GM21528 (cell line): ENCODE results near the gene ZNF32.

Experiments used
- ATAC-seq: cut with Tn5 transposase; IDR thresholded peaks from one replicate; pipeline ENCODE4 v1.9.1; 2021; ENCODE audit warnings: mild to moderate bottlenecking, moderate library complexity; ENCODE audit not compliant: unreplicated experiment, low FRiP score

Gene ZNF32, protein sequence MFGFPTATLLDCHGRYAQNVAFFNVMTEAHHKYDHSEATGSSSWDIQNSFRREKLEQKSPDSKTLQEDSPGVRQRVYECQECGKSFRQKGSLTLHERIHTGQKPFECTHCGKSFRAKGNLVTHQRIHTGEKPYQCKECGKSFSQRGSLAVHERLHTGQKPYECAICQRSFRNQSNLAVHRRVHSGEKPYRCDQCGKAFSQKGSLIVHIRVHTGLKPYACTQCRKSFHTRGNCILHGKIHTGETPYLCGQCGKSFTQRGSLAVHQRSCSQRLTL

DNA sequence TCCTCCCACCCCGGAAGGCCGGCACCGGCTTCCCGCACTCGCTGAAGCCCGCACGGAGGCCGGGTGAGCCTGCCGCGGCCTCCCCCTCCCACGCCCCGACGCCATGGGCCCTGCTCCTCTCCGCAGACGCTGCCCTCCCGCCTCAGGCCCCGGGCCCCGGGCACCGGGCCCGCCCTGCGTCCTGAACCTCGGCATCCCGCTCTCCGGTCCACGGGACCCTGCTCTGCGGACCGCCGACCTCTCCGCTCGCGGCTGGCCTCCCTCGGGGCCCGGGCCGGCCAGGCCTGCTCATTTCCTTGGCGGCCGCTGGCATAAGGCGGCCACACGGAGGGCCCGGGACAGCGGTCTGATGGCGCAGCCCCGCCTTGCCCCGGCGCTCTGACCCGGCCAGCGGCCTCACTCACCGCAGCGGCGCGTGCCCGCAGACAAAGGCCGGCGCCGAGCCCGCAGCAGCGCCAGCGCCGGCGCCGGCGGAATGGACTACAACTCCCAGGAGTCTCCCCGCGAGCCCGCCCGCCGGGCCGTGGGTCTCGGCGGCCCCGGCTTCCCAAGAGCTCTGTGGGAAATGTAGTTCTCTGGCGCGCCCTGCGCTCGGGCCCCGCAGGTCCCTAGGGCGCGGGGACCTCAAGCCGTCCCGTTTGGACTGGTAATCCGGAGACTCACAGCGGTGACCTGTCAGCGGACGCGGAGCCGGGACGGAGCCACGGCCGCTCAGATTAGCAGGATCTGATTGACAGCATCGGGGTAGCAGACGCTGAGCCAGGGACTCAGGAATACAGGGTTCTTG is at the start of gene ZNF32:
ZNF32 (minus strand) TSS at position 484 of the 787 bp plus-strand sequence. CDS start 2,748 bp downstream, outside the sequence.
- ATAC-seq = peak; percentile 100

DNA sequence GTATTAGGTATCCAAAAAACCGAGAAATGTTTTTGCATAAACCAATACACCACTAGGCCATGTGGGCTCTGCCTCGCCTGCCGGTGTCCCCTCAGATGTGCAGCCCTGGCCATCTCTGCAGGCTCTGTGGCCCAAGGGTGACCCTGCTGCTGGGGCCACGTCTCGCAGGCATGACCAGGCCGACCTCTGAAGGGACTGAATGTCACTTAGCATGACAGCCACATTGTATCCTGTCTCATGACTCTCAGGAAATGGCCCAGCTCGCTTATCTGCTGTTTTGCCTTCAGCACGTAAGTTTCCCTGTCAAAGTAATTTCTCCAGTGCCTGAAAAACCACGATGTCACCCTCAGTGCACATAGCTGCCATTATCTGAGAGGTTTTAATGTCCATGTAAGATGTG is 49.5 kb upstream of the ZNF32 start:
- no peak for ATAC-seq

DNA sequence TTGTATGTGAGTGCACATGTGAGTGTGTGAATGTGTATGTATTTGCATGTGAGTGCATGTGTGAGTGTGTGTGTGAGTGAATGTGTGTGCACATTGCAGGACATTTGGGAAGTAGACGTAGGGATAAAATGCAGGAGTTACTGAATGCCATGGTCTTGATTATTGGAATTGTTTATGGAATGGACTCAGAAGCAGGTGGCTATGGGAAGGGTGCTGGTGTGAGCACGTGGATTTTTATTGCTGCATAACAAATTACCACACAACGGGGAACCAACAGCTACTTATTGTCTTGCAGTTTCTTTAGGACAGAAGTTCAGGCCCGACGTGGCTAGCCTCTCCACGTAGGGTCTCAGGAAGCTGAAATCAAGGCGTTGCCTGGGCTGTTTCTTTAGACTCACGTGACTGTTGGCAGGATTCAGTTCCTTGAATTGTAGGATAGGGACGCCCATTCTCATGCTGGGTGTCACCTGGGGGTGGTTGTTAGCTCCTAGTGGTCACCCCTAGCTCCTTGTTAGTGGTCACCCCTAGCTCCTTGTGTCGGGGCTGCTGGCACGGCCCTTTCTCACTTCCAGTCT is 48.3 kb upstream of the ZNF32 start:
- no peak for ATAC-seq

DNA sequence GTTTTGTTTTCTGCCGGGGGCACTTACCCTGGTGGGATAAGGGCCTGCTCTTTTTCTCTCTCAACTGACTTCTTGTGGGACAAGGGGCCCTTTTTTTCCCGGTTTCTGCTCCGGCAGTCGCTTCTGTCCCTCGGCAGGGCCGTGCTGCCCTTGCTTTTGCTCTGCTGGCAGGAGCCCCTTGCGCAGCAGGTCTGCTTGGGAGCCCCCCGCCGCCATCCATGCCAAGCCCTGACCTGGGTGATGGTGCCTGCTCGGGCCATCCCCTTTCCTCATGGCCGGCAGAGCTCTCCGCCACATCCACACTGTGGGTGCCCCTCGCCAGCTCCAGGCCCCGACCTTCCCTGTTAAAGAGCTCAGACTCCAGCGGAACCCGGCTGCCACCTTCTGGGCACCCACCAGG is 47.0 kb upstream of the ZNF32 start:
- no peak for ATAC-seq

DNA sequence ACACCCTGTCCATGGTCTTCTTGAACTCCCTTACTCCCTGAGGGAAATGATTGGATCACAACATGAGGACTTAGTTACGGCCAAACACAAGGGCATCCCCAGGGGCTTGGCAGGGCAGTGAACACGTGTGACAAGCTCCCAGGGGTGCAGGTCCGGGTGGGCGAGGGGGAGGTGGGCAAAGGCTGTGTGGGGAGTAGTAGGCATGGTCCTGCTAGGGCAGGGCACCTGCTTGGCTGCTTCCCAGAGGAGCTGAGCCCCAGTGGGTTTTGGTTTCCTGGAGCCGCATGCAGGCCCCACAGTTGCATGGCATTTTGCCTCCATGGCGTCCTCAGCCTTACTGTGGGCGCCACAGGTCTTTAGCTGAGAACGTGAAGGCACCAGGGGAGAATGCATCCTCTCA is 46.6 kb upstream of the ZNF32 start:
- ATAC-seq = no peak

DNA sequence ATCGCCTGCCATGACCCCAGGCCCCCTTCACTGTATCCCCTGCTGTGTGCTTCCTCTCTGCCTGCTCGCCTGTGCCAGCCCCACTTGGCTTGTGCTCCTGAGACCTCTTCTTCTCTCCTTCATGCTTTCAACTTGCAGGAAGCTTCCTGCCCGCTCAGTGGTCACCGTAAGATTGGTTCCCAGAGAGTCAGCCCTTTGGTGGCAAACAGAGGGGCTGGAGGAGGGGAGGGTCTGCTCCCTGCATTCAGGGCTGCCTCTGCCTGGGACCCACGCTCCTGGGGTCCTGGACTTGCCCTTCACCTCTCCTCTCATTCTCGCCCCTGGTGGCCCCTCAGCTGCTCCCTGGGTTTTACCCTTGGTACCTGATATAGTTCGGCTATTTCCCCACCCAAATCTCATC is 45.8 kb upstream of the ZNF32 start:
- ATAC-seq = no peak

DNA sequence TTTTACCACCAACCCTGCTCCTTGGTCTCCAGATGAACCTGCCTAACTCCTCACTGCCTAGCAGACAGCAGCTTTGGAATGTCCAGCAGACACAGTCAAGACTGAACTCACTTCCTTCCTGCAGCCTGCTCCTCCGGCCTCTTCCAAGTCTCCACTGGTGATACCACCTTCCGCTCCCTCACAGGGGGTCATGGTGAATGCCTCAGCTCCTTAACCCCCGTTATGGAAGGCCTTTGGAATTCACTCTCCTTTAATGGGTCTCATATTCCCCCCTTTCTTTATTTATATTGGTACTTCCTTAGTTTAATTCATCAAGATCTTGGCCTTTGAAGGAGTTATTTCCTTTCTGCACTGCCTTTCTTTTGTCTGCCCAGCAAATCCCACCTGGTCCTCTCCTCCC is 44.9 kb upstream of the ZNF32 start:
- no peak for ATAC-seq

DNA sequence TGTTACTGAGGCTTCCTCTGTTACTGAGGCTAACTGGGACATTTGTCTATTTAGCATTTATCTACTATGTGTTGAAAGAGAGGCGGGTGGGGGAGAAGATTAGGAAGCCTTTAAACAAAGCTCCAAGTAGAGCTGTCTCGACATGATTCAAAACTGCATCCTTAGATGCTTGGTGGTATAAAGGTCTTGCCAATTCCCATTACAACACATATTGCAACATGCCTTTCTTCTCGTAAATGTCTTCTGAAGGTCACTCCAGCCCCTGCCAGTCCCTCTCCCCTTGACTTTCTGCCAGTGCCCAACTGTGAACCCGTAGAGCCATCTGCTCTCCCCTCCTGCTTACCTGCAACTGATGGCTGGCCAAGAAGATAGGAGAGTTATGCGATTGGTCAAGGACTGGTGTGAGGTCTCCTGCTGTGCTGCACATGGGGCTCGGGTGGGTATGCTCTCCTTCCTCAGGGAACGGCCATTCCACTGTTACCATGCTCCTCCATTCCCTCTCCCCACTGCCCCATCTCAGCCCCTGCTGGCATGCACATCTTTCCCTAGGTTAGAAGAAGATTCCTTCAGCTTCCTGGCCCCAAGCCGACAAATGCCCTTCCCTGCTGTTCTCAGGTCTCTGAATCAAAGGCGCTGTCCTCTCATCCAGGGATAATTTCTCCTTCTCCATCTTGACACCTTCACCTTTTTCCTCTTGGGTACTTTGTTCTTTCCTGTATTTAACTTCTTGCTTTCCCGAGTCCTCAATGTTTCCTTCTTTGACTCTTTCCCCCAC is 43.6 kb upstream of the ZNF32 start:
- no peak for ATAC-seq

DNA sequence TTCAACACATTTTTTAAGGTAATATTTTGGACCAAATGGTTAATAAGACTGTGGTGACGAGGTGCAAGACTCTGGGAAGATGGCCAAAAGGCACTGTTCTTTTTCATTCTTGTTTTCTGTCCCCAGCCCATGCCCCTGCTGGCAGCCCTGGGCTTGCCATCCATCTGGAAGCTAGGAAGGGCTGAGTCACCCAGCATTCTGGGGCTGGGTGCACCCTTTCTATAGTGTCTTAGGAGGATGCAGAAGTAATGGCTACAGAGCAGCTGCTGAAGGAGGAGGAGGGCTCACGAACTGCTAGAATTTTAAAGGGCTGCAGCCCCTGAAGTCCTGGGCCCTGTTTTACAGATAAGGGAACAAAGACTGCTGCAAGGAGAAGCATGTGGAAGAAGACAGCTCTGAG is 42.8 kb upstream of the ZNF32 start:
- no peak for ATAC-seq

DNA sequence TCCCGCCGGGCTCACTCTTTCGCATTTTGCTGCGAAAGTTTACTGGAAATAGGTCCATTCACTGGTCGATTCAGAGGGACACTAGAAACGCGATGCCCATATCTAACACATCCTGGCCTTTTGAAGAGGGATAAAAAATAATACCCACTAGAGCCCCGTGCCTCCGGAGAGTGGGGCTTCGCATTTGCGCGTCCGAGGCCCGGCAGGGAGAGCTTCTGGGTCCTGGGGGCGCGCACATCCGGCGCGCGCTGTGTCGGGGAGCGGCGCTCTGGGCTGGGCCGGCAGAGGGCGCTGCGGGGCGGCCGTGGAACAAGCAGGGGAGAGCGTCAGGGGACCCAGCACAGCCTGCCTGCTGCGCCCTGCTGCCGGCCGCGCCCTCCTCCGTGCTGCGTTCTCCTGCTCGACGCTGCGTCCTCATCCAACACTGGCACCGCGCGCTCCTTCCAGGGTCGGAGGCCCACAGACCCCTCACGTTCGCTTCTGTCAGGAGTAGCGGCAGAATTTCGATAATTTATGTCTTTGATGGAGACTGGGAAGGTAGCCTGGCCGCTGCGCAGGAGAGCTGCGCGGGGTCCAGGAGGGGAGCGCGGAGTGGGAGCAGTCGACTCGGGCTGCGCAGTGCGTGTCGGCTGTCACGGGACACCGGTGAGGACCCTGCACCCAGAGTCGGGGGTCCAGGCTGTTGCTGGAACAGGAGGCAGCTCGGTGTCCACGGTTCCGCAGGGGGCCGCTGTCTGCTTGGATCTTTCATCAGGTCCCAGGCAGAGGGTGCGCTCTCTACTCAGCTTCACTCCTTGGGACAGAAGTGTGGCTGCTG is 41.5 kb upstream of the ZNF32 start:
- peak; percentile 96 for ATAC-seq

DNA sequence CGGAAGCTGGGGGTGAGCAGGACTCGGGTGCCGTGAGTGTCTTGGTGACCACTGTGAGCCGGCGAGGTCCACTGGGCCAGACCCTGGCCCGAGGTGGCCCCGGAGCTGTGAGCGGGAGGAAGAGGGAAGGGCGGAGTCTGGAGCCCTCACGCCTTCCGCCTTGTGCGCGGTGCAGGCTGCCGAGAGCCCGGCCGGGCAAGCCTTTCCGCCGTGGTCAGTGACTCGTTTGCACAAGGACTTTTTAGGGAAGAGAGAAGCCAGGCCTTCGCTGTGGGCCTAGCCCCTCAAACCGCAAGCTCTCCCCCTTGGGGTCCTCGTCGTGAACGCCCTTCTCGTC is 40.9 kb upstream of the ZNF32 start:
- ATAC-seq = peak; percentile 47

DNA sequence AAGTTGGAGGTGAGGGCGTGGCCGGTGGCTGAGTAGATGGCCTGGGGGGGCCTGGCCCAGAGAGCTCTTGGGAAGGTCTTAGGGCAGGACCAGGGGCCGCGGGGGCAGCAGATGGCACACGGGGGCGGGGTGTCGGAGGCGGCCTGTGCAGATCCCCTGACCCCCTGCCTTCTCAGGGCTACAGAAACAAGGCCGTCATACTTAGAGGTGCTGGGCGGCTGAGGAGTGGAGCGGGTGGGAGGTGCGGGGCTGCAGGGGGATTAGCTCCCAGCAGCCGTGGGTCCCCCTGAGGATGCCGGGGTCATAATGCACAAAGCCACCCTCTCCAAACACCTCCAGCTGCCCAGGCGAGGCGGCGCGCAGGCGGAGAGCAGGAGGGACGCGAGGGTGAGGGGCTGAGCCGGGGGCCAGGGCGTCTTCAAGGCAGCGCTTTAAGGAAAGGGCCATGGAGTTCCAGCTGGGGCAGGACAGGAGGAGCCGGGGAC is 40.4 kb upstream of the ZNF32 start:
- ATAC-seq = no peak

DNA sequence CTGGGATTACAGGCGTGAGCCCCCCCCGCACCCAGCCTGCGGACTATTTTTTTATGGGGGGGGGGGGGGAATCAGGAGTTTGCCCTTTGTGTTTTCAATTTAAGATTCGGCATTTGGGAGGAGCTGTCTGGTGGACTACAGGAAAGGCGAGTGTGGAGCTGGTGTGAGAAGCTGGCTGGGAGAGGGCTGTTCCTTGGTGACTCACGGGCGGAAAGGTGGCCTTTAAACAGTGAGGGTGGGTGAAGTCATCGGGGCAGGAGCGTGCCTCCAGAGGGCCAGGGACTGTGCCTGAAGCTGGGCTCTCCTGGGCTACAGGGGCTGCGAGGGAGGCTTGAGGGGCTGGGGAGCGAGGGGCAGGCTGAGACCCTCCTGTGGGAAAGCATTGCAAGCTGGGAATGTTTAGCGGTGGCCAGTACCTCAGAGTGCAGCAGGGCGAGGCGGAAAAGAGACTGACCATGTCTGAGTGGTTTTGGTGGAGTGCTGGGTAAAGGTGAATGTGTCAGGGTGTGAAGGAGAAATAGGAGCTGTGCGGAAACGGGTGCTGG is 39.7 kb upstream of the ZNF32 start:
- no peak for ATAC-seq

DNA sequence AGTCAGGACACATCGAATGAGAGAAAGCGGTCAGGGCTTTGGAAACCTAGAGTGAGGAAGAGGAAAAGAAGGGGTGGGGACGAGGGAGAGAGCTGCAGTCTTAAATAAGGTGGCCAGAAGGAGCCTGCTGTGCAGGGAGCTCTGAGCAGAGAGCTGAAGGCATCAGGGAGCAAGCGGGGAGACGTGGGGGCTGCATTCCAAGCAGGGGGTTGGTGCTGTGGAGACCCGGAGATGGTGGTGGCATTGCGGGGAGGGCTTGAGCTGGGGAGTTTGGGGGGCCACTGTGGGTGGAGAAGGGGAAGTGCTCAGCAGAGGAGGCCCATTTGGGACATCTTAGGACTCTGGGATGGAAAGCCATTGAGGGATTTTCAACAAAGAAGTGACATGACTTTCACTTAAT is 38.7 kb upstream of the ZNF32 start:
- ATAC-seq = no peak

DNA sequence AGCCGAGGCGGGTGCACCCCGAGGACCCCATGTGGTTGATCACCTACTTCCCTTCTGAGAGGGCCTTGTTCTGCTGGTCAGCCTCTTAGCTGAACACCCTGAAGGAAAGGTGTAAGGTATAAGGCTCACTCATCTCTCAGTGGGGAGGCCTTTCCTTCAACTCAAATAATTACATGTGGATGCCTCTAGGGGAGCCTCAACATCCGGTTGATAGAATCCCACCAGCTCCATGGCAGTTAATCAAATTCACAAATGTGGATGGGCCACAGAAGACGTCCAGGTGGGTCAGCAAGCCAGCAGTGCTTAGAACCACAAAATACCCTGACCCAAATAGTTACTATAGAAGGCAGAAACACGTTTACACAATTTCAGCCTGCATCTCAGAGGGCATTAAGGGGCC is 37.7 kb upstream of the ZNF32 start:
- no peak for ATAC-seq

DNA sequence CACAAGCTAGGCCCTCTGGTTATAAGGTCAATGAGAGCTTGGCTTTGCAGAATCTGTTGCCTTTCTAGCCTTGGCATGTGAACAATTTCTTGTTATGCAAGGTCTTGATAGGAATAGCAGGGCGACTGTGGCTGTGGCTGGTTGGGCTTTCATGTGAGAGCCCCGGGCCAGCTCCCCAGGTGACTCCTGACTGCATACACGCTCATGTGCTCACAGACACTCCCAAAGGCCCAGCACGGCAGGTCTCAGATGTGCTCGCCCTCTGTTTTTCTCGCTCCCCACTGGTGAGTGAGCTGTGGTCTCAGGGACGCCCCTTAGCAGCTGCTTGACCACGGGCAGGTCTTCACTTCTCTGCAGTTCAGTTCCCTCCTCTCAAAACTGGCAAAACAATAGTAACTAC is 37.1 kb upstream of the ZNF32 start:
- ATAC-seq = no peak

DNA sequence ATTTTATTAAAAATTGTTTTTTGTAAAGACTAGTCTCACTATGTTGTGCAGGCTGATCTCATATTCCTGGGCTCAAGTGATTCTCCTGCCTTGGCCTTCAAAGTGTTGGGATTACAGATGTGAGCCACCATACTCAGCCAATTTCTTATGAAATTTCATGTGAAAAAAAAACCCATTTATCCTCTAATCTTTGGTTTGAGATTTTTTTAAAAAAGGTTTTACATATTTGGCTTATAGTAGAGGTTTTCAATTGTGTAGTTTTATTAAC is 35.5 kb upstream of the ZNF32 start:
- no peak for ATAC-seq

DNA sequence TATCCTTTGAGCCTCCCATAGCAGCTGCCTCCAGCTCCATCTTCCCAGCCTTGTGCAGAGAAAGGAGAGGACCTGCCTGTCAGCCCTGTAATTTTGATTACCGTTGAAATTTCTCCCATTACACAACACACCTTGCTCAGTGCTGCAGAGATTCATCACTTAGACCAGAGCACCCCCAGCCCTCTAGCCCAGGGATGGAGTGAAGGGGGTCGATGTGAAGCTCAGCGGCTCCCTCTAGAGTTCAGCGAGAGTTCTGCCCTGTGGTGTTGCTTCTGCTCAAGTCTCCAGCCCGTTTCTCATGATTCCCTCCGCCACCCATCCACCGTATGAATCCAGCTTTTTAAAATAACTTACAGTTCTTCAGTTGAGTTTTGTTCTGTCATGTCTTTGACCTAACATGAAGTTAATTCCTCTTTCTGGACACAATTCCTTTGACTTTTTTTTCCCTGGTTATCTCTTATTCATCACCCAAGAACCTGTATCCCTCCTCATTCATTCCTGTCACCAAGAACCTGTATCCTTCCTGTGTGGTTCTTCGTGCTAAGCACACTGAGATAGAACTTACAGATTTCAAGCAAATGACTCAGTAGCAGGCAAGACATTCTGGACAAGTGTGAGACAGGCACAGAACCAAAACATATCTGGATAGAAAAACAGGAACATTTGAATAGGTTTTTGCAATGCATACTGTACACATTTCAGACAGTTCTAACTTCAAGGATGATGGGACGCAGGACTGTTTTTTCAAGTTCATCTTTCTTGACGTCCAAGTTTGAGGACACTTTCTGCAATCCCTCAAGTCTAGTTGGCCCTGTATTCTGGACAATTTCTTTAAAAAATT is 35.0 kb upstream of the ZNF32 start:
- ATAC-seq = no peak

DNA sequence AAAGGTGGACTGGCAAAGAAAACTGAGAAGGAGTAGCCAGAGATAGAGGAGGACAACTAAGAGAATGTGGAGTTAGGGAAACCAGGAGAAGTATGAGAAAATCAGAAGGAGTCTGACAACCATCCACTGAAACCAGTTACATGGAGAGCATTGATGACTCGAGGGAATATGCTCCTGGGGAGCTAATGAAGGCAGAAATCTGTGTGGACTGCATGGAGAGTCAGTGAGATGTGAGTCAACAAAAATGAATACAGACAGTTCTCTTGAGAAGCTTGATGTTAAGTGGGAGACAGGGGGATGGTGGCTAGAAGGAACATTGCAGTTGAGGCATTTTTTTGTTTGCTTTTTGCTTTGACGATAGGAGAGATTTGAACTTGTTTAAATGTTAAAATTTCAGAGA is 34.3 kb upstream of the ZNF32 start:
- ATAC-seq = no peak
